ENCODE data around the gene EAF1.
A peak's percentile ranks its signal among the peaks of the same experiment; 100 is the strongest.

EAF1 gene

GRCh38 chr3:15427981-15428380 lies 583 bp downstream of the EAF1 start:
- H3K36me3 ChIP-seq: no peaks in the 10 kb centered on the region
- H3K4me3 ChIP-seq (ENCODE audit: low read depth, low read length): peak overlapping the region; percentile 87
- DNase-seq: no peak
- H3K9me3 ChIP-seq: no peaks in the 10 kb centered on the region
- H3K27me3 ChIP-seq: no peaks in the 10 kb centered on the region
- no peak for TF ChIP-seq CTCF (IDR thresholded peaks at IDR 0.05; ENCODE audit: low read depth, low read length)
- H3K4me1 ChIP-seq: no peaks in the 10 kb centered on the region

GRCh38 chr3:15428539-15428938 lies 1.1 kb downstream of the EAF1 start:
- Histone ChIP-seq H3K4me1 (no peaks in the 10 kb centered on the region), H3K27me3 (no peaks in the 10 kb centered on the region), H3K9me3 (no peaks in the 10 kb centered on the region), H3K4me3 (ENCODE audit: low read depth, low read length) (peak overlapping the region; percentile 87), H3K36me3 (no peaks in the 10 kb centered on the region)
- no peak for DNase-seq
- TF ChIP-seq CTCF (IDR thresholded peaks at IDR 0.05; ENCODE audit: low read depth, low read length): no peak

GRCh38 chr3:15429080-15429479 lies 1.7 kb downstream of the EAF1 start:
- Histone ChIP-seq H3K9me3 (no peaks in the 10 kb centered on the region), H3K36me3 (peaks cover under 1% of the 10 kb centered on the region; the same call in 1 of the 2 replicates), H3K4me3 (ENCODE audit: low read depth, low read length) (peak overlapping the region; percentile 87), H3K4me1 (no peaks in the 10 kb centered on the region), H3K27me3 (no peaks in the 10 kb centered on the region)
- no peak for TF ChIP-seq CTCF (IDR thresholded peaks at IDR 0.05; ENCODE audit: low read depth, low read length)
- DNase-seq: no peak

GRCh38 chr3:15430624-15431023 lies 3.2 kb downstream of the EAF1 start:
- H3K4me3 ChIP-seq (ENCODE audit: low read depth, low read length): no peak overlapping the region
- TF ChIP-seq CTCF (IDR thresholded peaks at IDR 0.05; ENCODE audit: low read depth, low read length): no peak

GRCh38 chr3:15431256-15431837 lies 3.9 kb downstream of the EAF1 start:
- H3K9me3 ChIP-seq: no peaks in the 10 kb centered on the region
- no peak for TF ChIP-seq CTCF (IDR thresholded peaks at IDR 0.05; ENCODE audit: low read depth, low read length)
- H3K4me1 ChIP-seq: no peaks in the 10 kb centered on the region
- no peaks in the 10 kb centered on the region for H3K27me3 ChIP-seq
- H3K4me3 ChIP-seq (ENCODE audit: low read depth, low read length): no peak overlapping the region
- DNase-seq: no peak
- peaks cover 12% of the 10 kb centered on the region for H3K36me3 ChIP-seq

More at GRCh38 chr3:15430624-15431023, 3.2 kb downstream of the EAF1 start:
- H3K27me3 ChIP-seq: no peaks in the 10 kb centered on the region
- peaks cover 10% of the 10 kb centered on the region for H3K36me3 ChIP-seq
- no peaks in the 10 kb centered on the region for H3K9me3 ChIP-seq
- no peaks in the 10 kb centered on the region for H3K4me1 ChIP-seq
- DNase-seq: no peak

GRCh38 chr3:15433531-15433930 lies 6.1 kb downstream of the EAF1 start:
- H3K4me1 ChIP-seq: no peaks in the 10 kb centered on the region
- peaks cover 19% of the 10 kb centered on the region for H3K36me3 ChIP-seq
- no peaks in the 10 kb centered on the region for H3K9me3 ChIP-seq
- TF ChIP-seq CTCF (IDR thresholded peaks at IDR 0.05; ENCODE audit: low read depth, low read length): no peak
- DNase-seq: no peak
- H3K4me3 ChIP-seq (ENCODE audit: low read depth, low read length): no peak overlapping the region
- no peaks in the 10 kb centered on the region for H3K27me3 ChIP-seq

Data from BE2C (cell line).